HCT116 (cell line): ENCODE measurements around the gene DGCR8. TPM values are rescaled to one million over a fixed set of nuclear protein-coding genes. Genes with fewer than 3 reads are reported as not detected.

Experiments used
- ATAC-seq: fragments of 200-7000 bp; cut with Tn5 transposase; 2 replicates; pipeline ENCODE4 v1.9.1; 2020; ENCODE audit warnings: mild to moderate bottlenecking, moderate library complexity
- BruUV-seq: library from RNA; stranded (reverse); fragments of 400-500 nt; replicated peaks from 2 replicates; lab custom pipeline; 2021; lab: Mats Ljungman, UMichigan
- CTCF ChIA-PET: fragments of 300-600 bp; sonication (Branson Sonifier 250); formaldehyde crosslinking; loops from one replicate; lab custom pipeline; 2021; ENCODE audit warnings: antibody characterized with exemption; lab: Charles Lee
- POLR2A ChIA-PET: fragments of 300-600, 350-600 bp; sonication (Branson Sonifier 250); formaldehyde crosslinking; loops from one replicate; lab custom pipeline; 2021; ENCODE audit warnings: antibody characterized with exemption; lab: Charles Lee
- RAD21 ChIA-PET, 2 experiments: fragments of 300-600 bp; sonication (Branson Sonifier 250); formaldehyde crosslinking; loops; one replicate each; lab custom pipeline; 2023; ENCODE audit warnings: low total read pairs in 2 of 2; ENCODE audit not compliant: uncharacterized antibody in 2 of 2, unreplicated experiment in 2 of 2, low non-redundant PET in 1 of 2; lab: Charles Lee
- DNase-seq: peaks from one replicate; pipeline ENCODE4 v3.0.0-alpha.2; 2010; ENCODE audit warnings: low read depth, low spot score
- H2AFZ ChIP-seq: fragments of 200-600 bp; shearing (Covaris generic), sonication (generic); 2 replicates; pipeline ENCODE4 v1.6.1; 2017; ENCODE audit warnings: low read depth, mixed run types, mixed read lengths, antibody characterized with exemption, low read length; ENCODE audit not compliant: poor library complexity, severe bottlenecking
- H3K27ac ChIP-seq: 2 replicates; pipeline ENCODE4 v1.5.1; 2012; ENCODE audit warnings: low read depth, low read length
- H3K27me3 ChIP-seq: fragments of 200-600 bp; sonication (generic); 2 replicates; pipeline ENCODE4 v1.6.1; 2016; ENCODE audit warnings: mixed run types, low read length, mixed read lengths; ENCODE audit not compliant: insufficient read depth
- H3K36me3 ChIP-seq, 2 experiments: fragments of 200-500 bp in 1 of 2; fragments of 200-600 bp in 1 of 2; sonication (Bioruptor generic) in 1 of 2; sonication (generic) in 1 of 2; 2 replicates each; pipeline versions ENCODE4 v1.5.1 to v1.6.1; 2014 to 2016; ENCODE audit warnings: low read length in 2 of 2, inconsistent platforms in 1 of 2, mixed read lengths in 1 of 2, mixed run types in 1 of 2; ENCODE audit not compliant: insufficient read depth in 2 of 2, control insufficient read depth in 1 of 2
- H3K4me1 ChIP-seq, 2 experiments: fragments of 200-600 bp in 1 of 2; sonication (generic) in 1 of 2; 2 replicates each; pipeline versions ENCODE4 v1.5.1 to v1.6.1; 2012 to 2017; ENCODE audit warnings: low read length in 2 of 2, inconsistent platforms in 1 of 2, mild to moderate bottlenecking in 1 of 2, mixed read lengths in 1 of 2, mixed run types in 1 of 2, moderate library complexity in 1 of 2; ENCODE audit not compliant: insufficient read depth in 2 of 2, control insufficient read depth in 1 of 2
- H3K4me2 ChIP-seq: fragments of 200-600 bp; sonication (generic); 2 replicates; pipeline ENCODE4 v1.6.1; 2017; ENCODE audit warnings: mixed run types, low read length, mixed read lengths
- H3K4me3 ChIP-seq, 2 experiments: fragments of 200-600 bp in 1 of 2; sonication (generic) in 1 of 2; replicated peaks in 1 of 2; 2 replicates each; pipeline ENCODE4 v1.5.1; 2011 to 2016; ENCODE audit warnings: low read length in 2 of 2, control low read depth in 1 of 2, low read depth in 1 of 2, mild to moderate bottlenecking in 1 of 2, mixed read lengths in 1 of 2, mixed run types in 1 of 2
- H3K79me2 ChIP-seq: fragments of 200-600 bp; sonication (generic); 2 replicates; pipeline ENCODE4 v1.6.1; 2017; ENCODE audit warnings: mild to moderate bottlenecking, mixed run types, low read length, moderate library complexity, mixed read lengths; ENCODE audit not compliant: insufficient read depth
- H3K9ac ChIP-seq: fragments of 200-600 bp; sonication (generic); 2 replicates; pipeline ENCODE4 v1.6.1; 2016; ENCODE audit warnings: low read length, mixed read lengths
- H3K9me2 ChIP-seq: fragments of 200-600 bp; sonication (generic), shearing (Covaris generic); 2 replicates; pipeline ENCODE4 v1.6.1; 2017; ENCODE audit warnings: mixed run types, mild to moderate bottlenecking, moderate library complexity; ENCODE audit not compliant: insufficient read depth
- H3K9me3 ChIP-seq, 2 experiments: fragments of 200-500 bp in 1 of 2; fragments of 200-600 bp in 1 of 2; sonication (Bioruptor generic) in 1 of 2; sonication (generic) in 1 of 2; 2 replicates each; pipeline ENCODE4 v1.6.1; 2014 to 2017; ENCODE audit warnings: low read length in 2 of 2, mixed read lengths in 2 of 2, inconsistent platforms in 1 of 2, low read depth in 1 of 2, mild to moderate bottlenecking in 1 of 2, mixed run types in 1 of 2, moderate library complexity in 1 of 2; ENCODE audit not compliant: control insufficient read depth in 1 of 2, insufficient read depth in 1 of 2
- H4K20me1 ChIP-seq: fragments of 200-600 bp; sonication (generic), shearing (Covaris generic); 2 replicates; pipeline ENCODE4 v1.6.1; 2017; ENCODE audit warnings: mixed run types, mild to moderate bottlenecking, moderate library complexity; ENCODE audit not compliant: insufficient read depth
- CTCF ChIP-seq, 3 experiments: fragments of 200-600 bp in 1 of 3; sonication (generic) in 1 of 3; IDR thresholded peaks in 2 of 3; conservative IDR thresholded peaks in 1 of 3; 2 replicates each; pipeline ENCODE4 v1.5.1; 2012 to 2017; ENCODE audit warnings: low read depth in 2 of 3, low read length in 2 of 3, antibody characterized with exemption in 1 of 3, borderline replicate concordance in 1 of 3, control low read depth in 1 of 3, mild to moderate bottlenecking in 1 of 3, mixed read lengths in 1 of 3, mixed run types in 1 of 3, moderate library complexity in 1 of 3; ENCODE audit not compliant: insufficient read depth in 1 of 3
- ELF1 ChIP-seq: IDR thresholded peaks from 2 replicates; pipeline ENCODE4 v1.6.1; 2012; ENCODE audit warnings: low read depth, borderline replicate concordance
- EZH2 ChIP-seq: fragments of 200-600 bp; sonication (generic); IDR thresholded peaks from 2 replicates; pipeline ENCODE4 v1.6.1; 2017; ENCODE audit warnings: antibody characterized with exemption, mixed run types
- FOSL1 ChIP-seq: IDR thresholded peaks from 2 replicates; pipeline ENCODE4 v1.6.1; 2012; ENCODE audit warnings: low read depth
- JUND ChIP-seq: IDR thresholded peaks from 2 replicates; pipeline ENCODE4 v1.6.1; 2012
- RAD21 ChIP-seq: IDR thresholded peaks from 2 replicates; pipeline ENCODE4 v1.6.1; 2012; ENCODE audit warnings: low read depth, mild to moderate bottlenecking
- SIN3A ChIP-seq: IDR thresholded peaks from 2 replicates; pipeline ENCODE4 v1.6.1; 2012; ENCODE audit warnings: low read depth
- SP1 ChIP-seq: IDR thresholded peaks from 2 replicates; pipeline ENCODE4 v1.6.1; 2012; ENCODE audit warnings: low read depth
- YY1 ChIP-seq: IDR thresholded peaks from 2 replicates; pipeline ENCODE4 v1.6.1; 2011; ENCODE audit warnings: low read length, low read depth, moderate library complexity, mild to moderate bottlenecking; ENCODE audit not compliant: insufficient replicate concordance; ENCODE audit errors: extremely low read depth
- ZNF274 ChIP-seq: fragments of 200-500 bp; sonication (Bioruptor generic); IDR thresholded peaks from 2 replicates; pipeline ENCODE4 v1.6.1; 2014; ENCODE audit warnings: mild to moderate bottlenecking, low read depth, low read length, inconsistent platforms
- intact Hi-C: fragments of 100-400 bp; cut with micrococcal nuclease; formaldehyde crosslinking; loops from 2 replicates; pipeline ENCODE4 v1.10.0; 2022
- total RNA-seq: library from RNA; stranded (reverse); gene quantifications from one replicate; pipeline ENCODE4 v1.2.1, GENCODE V29; 2021; ENCODE audit not compliant: unreplicated experiment

The DGCR8 gene
- total RNA-seq, 1 experiment from 2014 or later, result 43.8 TPM

GRCh38 chr22:20056696-20057386 lies 23.2 kb upstream of the DGCR8 start:
- Histone ChIP-seq H3K27me3 (no peaks in the 10 kb centered on the region), H3K79me2 (no peaks in the 10 kb centered on the region), H3K9me3 (no peaks in the 10 kb centered on the region), H3K4me1 (peaks cover 0 to 10% of the 10 kb centered on the region in 2 experiments; a peak in 2 of 4 replicates), H3K4me2 (no peak overlapping the region), H4K20me1 (no peaks in the 10 kb centered on the region), H3K4me3 (no peak overlapping the region), H3K36me3 (peaks cover 0 to 3% of the 10 kb centered on the region in 2 experiments; a peak in 2 of 4 replicates), H3K9me2 (no peaks in the 10 kb centered on the region), H3K9ac (no peak overlapping the region), H3K27ac (no peak overlapping the region), H2AFZ (no peak overlapping the region)
- ChIA-PET RAD21 (no interaction called here), CTCF (no interaction called here), POLR2A (no interaction called here)
- ATAC-seq, result no peak
- intact Hi-C loops, result no loop called here
- no peak for TF ChIP-seq FOSL1
- TF ChIP-seq YY1, result no peak
- no peak for TF ChIP-seq SP1
- no peak for TF ChIP-seq CTCF (IDR thresholded peaks at IDR 0.05 in 2 of 3, conservative IDR thresholded peaks at IDR 0.05 in 1 of 3; ENCODE audit: borderline replicate concordance in 1 of 3, insufficient read depth in 1 of 3, low read depth in 2 of 3, low read length in 2 of 3)
- TF ChIP-seq ELF1, result no peak
- TF ChIP-seq JUND, result no peak
- TF ChIP-seq RAD21, result no peak
- no peak for TF ChIP-seq ZNF274
- TF ChIP-seq EZH2, result no peak
- TF ChIP-seq SIN3A, result no peak
- BruUV-seq, result no TSS peak
- DNase-seq, result no peak
